Esophagus muscularis mucosa (tissue), 4 donors: ENCODE measurements around the gene OBI1. TPM values are rescaled to one million over a fixed set of nuclear protein-coding genes. Genes with fewer than 3 reads are reported as not detected.
A peak's percentile ranks its signal among the peaks of the same experiment; 100 is the strongest.

Experiments used
- DNase-seq: peaks from one replicate; pipeline ENCODE4 v3.0.0-alpha.2; 2017; ENCODE audit errors: extremely low spot score
- H3K27ac ChIP-seq, 4 donors: fragments of 200-600 bp; sonication (generic); replicated peaks in 1 of 4; 1 replicate in 3 of 4; 2 replicates in 1 of 4; pipeline ENCODE4 v1.5.1; 2016 to 2019; ENCODE audit warnings: mild to moderate bottlenecking in 1 of 4
- H3K27me3 ChIP-seq, 4 donors: fragments of 200-600 bp; sonication (generic); one replicate each; pipeline versions ENCODE4 v1.5.1 to v1.6.0; 2016 to 2019
- H3K36me3 ChIP-seq, 4 donors: fragments of 200-600 bp; sonication (generic); one replicate each; pipeline ENCODE4 v1.5.1; 2016 to 2019
- H3K4me1 ChIP-seq, 4 donors: fragments of 200-600 bp; sonication (generic); one replicate each; pipeline ENCODE4 v1.5.1; 2016 to 2019
- H3K4me3 ChIP-seq, 4 donors: fragments of 200-600 bp; sonication (generic); 1 replicate in 2 of 4; 2 replicates in 2 of 4; pipeline ENCODE4 v1.5.1; 2016 to 2019; ENCODE audit warnings: mild to moderate bottlenecking in 4 of 4, moderate library complexity in 1 of 4
- H3K9me3 ChIP-seq, 4 donors: fragments of 200-600 bp; sonication (generic); 1 replicate in 3 of 4; 2 replicates in 1 of 4; pipeline ENCODE4 v1.5.1; 2016 to 2019
- EP300 ChIP-seq: sonication (generic); formaldehyde crosslinking; IDR thresholded peaks from one replicate; pipeline ENCODE4 v1.6.1; 2017; ENCODE audit warnings: antibody characterized with exemption
- POLR2A ChIP-seq: fragments of 450-650 bp; IDR thresholded peaks from one replicate; pipeline ENCODE4 v1.6.1; 2017; ENCODE audit warnings: antibody characterized with exemption, moderate library complexity, mild to moderate bottlenecking, low read depth
- POLR2AphosphoS5 ChIP-seq, 2 donors: sonication (generic); formaldehyde crosslinking; IDR thresholded peaks; one replicate each; pipeline ENCODE4 v1.6.1; 2017; ENCODE audit warnings: antibody characterized with exemption in 2 of 2
- WGBS: methylation state at CpG from one replicate; pipeline ENCODE4 v1.1.5; 2018; 5-methylcytosine and 5-hydroxymethylcytosine counted together
- intact Hi-C: fragments of 100-400 bp; cut with DNase I; formaldehyde crosslinking; loops from one replicate; pipeline ENCODE4 v1.15.1; 2023
- total RNA-seq, 4 donors: library from RNA; depleted of rRNA; stranded (reverse); fragments of >200 nt; gene quantifications; one replicate each; pipeline versions ENCODE4 v1.1.0 to v1.2.1, GENCODE V29; 2016
- TF ChIP-seq, protein P1 (sequence below), 3 experiments: fragments of 200-600 bp in 2 of 3; fragments of 450-650 bp in 1 of 3; sonication (generic) in 2 of 3; IDR thresholded peaks; one replicate each; pipeline ENCODE4 v1.5.1; 2017 to 2019; ENCODE audit warnings: antibody characterized with exemption in 3 of 3, mild to moderate bottlenecking in 2 of 3, moderate library complexity in 1 of 3

The OBI1 gene
- total RNA-seq, 4 donors from 2014 or later, result 8.3 to 13.3 (median 10.5) TPM

- TF ChIP-seq, protein P1, sequence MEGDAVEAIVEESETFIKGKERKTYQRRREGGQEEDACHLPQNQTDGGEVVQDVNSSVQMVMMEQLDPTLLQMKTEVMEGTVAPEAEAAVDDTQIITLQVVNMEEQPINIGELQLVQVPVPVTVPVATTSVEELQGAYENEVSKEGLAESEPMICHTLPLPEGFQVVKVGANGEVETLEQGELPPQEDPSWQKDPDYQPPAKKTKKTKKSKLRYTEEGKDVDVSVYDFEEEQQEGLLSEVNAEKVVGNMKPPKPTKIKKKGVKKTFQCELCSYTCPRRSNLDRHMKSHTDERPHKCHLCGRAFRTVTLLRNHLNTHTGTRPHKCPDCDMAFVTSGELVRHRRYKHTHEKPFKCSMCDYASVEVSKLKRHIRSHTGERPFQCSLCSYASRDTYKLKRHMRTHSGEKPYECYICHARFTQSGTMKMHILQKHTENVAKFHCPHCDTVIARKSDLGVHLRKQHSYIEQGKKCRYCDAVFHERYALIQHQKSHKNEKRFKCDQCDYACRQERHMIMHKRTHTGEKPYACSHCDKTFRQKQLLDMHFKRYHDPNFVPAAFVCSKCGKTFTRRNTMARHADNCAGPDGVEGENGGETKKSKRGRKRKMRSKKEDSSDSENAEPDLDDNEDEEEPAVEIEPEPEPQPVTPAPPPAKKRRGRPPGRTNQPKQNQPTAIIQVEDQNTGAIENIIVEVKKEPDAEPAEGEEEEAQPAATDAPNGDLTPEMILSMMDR (IDR thresholded peaks at IDR 0.05), result no peak
- TF ChIP-seq POLR2AphosphoS5 (IDR thresholded peaks at IDR 0.05), result no peak
- TF ChIP-seq POLR2A, result no peak
- TF ChIP-seq EP300, result no peak
- Histone ChIP-seq H3K27me3 (peaks cover 4 to 97% (median 89%) of the 10 kb centered on the region in 4 donors), H3K4me1 (peaks cover 27 to 37% (median 32%) of the 10 kb centered on the region in 4 donors), H3K27ac (no peak overlapping the region), H3K4me3 (peak overlapping the region; percentile 20 to 46 (median 44)), H3K9me3 (no peaks in the 10 kb centered on the region), H3K36me3 (no peaks in the 10 kb centered on the region)
- DNase-seq, result no peak
- intact Hi-C loops, result no loop called here
- WGBS, result 11% methylated on average over 14 of the region's 112 CpGs
Measured at GRCh38 chr13:78601874-78602560, 56.9 kb downstream of the OBI1 start.

- no peak overlapping the region for H3K27ac ChIP-seq
- peaks cover 10 to 97% (median 90%) of the 10 kb centered on the region in 4 donors for H3K27me3 ChIP-seq
- intact Hi-C loops, result no loop called here
- H3K4me1 ChIP-seq, result peaks cover 28 to 41% (median 35%) of the 10 kb centered on the region in 4 donors
- no peaks in the 10 kb centered on the region for H3K9me3 ChIP-seq
- no peaks in the 10 kb centered on the region for H3K36me3 ChIP-seq
- no peak for TF ChIP-seq POLR2A
- no peak for DNase-seq
- H3K4me3 ChIP-seq, result peak overlapping the region; percentile 19 to 34 (median 24)
- WGBS, result 6% methylated on average over 31 of the region's 58 CpGs
Measured at GRCh38 chr13:78601124-78601873, 57.7 kb downstream of the OBI1 start.

GRCh38 chr13:78600280-78600883 lies 58.6 kb downstream of the OBI1 start:
- no peaks in the 10 kb centered on the region for H3K36me3 ChIP-seq
- H3K4me3 ChIP-seq, result no peak overlapping the region
- H3K27me3 ChIP-seq, result peaks cover 16 to 97% (median 90%) of the 10 kb centered on the region in 4 donors
- H3K9me3 ChIP-seq, result no peaks in the 10 kb centered on the region
- 20% methylated on average over 13 of the region's 13 CpGs for WGBS
- TF ChIP-seq, protein P1 (IDR thresholded peaks at IDR 0.05), result no peak
- TF ChIP-seq POLR2A (no peak), POLR2AphosphoS5 (IDR thresholded peaks at IDR 0.05) (no peak), EP300 (no peak)
- H3K4me1 ChIP-seq, result peaks cover 36 to 50% (median 45%) of the 10 kb centered on the region in 4 donors
- no peak overlapping the region for H3K27ac ChIP-seq
- DNase-seq, result no peak
- intact Hi-C loops, result no loop called here

- Histone ChIP-seq H3K36me3 (no peaks in the 10 kb centered on the region), H3K27ac (no peak overlapping the region), H3K9me3 (no peaks in the 10 kb centered on the region), H3K27me3 (peaks cover 16 to 97% (median 90%) of the 10 kb centered on the region in 4 donors), H3K4me1 (peaks cover 36 to 50% (median 46%) of the 10 kb centered on the region in 4 donors), H3K4me3 (no peak overlapping the region)
- TF ChIP-seq EP300 (no peak), POLR2AphosphoS5 (IDR thresholded peaks at IDR 0.05) (no peak), POLR2A (no peak)
- TF ChIP-seq, protein P1 (IDR thresholded peaks at IDR 0.05), result no peak
- 18% methylated on average over 6 of the region's 6 CpGs for WGBS
- intact Hi-C loops, result no loop called here
- no peak for DNase-seq
Measured at GRCh38 chr13:78599645-78600279, 59.2 kb downstream of the OBI1 start.
